Naive thymus-derived CD4-positive, alpha-beta T cell (primary cell): Measurements from ENCODE around the gene C1orf167. TPM values are rescaled to one million over a fixed set of nuclear protein-coding genes. Genes with fewer than 3 reads are reported as not detected.
A peak's percentile ranks its signal among the peaks of the same experiment; 100 is the strongest.

Experiments used
- ATAC-seq: fragments of 150-1000 bp; cut with Tn5 transposase; 2 replicates; pipeline ENCODE4 v1.10.0; 2021; ENCODE audit warnings: mild to moderate bottlenecking, moderate library complexity
- CTCF ChIA-PET: fragments of 350-600 bp; sonication (Branson Sonifier 250); formaldehyde crosslinking; loops from one replicate; lab custom pipeline; 2021; ENCODE audit warnings: antibody characterized with exemption; lab: Charles Lee
- POLR2A ChIA-PET: fragments of 350-600 bp; sonication (Branson Sonifier 250); formaldehyde crosslinking; loops from one replicate; lab custom pipeline; 2021; ENCODE audit warnings: antibody characterized with exemption, inconsistent platforms; lab: Charles Lee
- DNase-seq, 9 donors: peaks; one replicate each; pipeline versions ENCODE4 v3.0.0 to v3.0.0-alpha.2; 2020 to 2022; ENCODE audit warnings: mixed read lengths in 1 of 9
- H3K27ac ChIP-seq: one replicate; pipeline ENCODE4 v1.7.0; 2013; ENCODE audit warnings: mild to moderate bottlenecking, low read depth, low read length, moderate library complexity
- H3K27me3 ChIP-seq, 2 donors: one replicate each; pipeline ENCODE4 v1.7.0; 2013; ENCODE audit warnings: low read length in 2 of 2, mild to moderate bottlenecking in 2 of 2, moderate library complexity in 2 of 2; ENCODE audit not compliant: control insufficient read depth in 2 of 2, insufficient read depth in 2 of 2
- H3K36me3 ChIP-seq, 3 experiments: 1 replicate in 2 of 3; 2 replicates in 1 of 3; pipeline ENCODE4 v1.7.0; 2013; ENCODE audit warnings: low read length in 3 of 3, mild to moderate bottlenecking in 3 of 3, moderate library complexity in 1 of 3; ENCODE audit not compliant: insufficient read depth in 3 of 3, control insufficient read depth in 2 of 3
- H3K4me1 ChIP-seq, 2 donors: one replicate each; pipeline ENCODE4 v1.7.0; 2013; ENCODE audit warnings: low read length in 2 of 2, mild to moderate bottlenecking in 2 of 2, moderate library complexity in 1 of 2; ENCODE audit not compliant: control insufficient read depth in 2 of 2, insufficient read depth in 2 of 2
- H3K4me3 ChIP-seq: 2 replicates; pipeline ENCODE4 v1.7.0; 2013; ENCODE audit warnings: mild to moderate bottlenecking, low read length
- H3K9me3 ChIP-seq, 3 experiments: 1 replicate in 2 of 3; 2 replicates in 1 of 3; pipeline ENCODE4 v1.7.0; 2013; ENCODE audit warnings: low read length in 3 of 3; ENCODE audit not compliant: control insufficient read depth in 2 of 3
- H3K27ac Mint-ChIP-seq, 9 donors: one replicate each; pipeline ENCODE4 v1.8.0; 2020 to 2022; ENCODE audit warnings: mixed read lengths in 9 of 9, mild to moderate bottlenecking in 8 of 9, moderate library complexity in 5 of 9, inconsistent platforms in 2 of 9
- H3K27me3 Mint-ChIP-seq, 5 donors: one replicate each; pipeline ENCODE4 v1.8.0; 2021 to 2022; ENCODE audit warnings: mixed read lengths in 5 of 5, mild to moderate bottlenecking in 1 of 5
- H3K36me3 Mint-ChIP-seq, 5 donors: one replicate each; pipeline ENCODE4 v1.8.0; 2020 to 2022; ENCODE audit warnings: mixed read lengths in 5 of 5, mild to moderate bottlenecking in 3 of 5, inconsistent platforms in 1 of 5
- H3K4me1 Mint-ChIP-seq, 7 donors: one replicate each; pipeline ENCODE4 v1.8.0; 2020 to 2022; ENCODE audit warnings: mixed read lengths in 7 of 7, mild to moderate bottlenecking in 3 of 7, inconsistent platforms in 1 of 7
- H3K4me3 Mint-ChIP-seq, 10 donors: one replicate each; pipeline ENCODE4 v1.8.0; 2020 to 2022; ENCODE audit warnings: mild to moderate bottlenecking in 10 of 10, mixed read lengths in 10 of 10, moderate library complexity in 6 of 10, inconsistent platforms in 2 of 10
- H3K9me3 Mint-ChIP-seq, 11 donors: one replicate each; pipeline ENCODE4 v1.8.0; 2020 to 2022; ENCODE audit warnings: mixed read lengths in 11 of 11, mild to moderate bottlenecking in 4 of 11, inconsistent platforms in 1 of 11, moderate library complexity in 1 of 11
- intact Hi-C, 2 donors: fragments of 100-400 bp; cut with micrococcal nuclease; formaldehyde crosslinking; loops; one replicate each; pipeline ENCODE4 v1.15.1; 2023
- polyA plus RNA-seq, 2 donors: library from polyadenylated mRNA; unstranded; fragments of 300-500 nt; fragmentation: Illumina TruSeq; gene quantifications; one replicate each; pipeline ENCODE4 v1.2.3, GENCODE V29; 2021
- total RNA-seq, 6 experiments: library from RNA in 5 of 6; stranded (reverse) in 5 of 6; gene quantifications; 1 replicate in 5 of 6; 2 replicates in 1 of 6; pipeline ENCODE4 v1.2.3 and lab custom pipeline; 2021 to 2026

The C1orf167 gene
- total and polyA plus RNA-seq, 7 experiments from 2014 or later: 0.13 to 0.45 TPM; not detected in 5

DNA sequence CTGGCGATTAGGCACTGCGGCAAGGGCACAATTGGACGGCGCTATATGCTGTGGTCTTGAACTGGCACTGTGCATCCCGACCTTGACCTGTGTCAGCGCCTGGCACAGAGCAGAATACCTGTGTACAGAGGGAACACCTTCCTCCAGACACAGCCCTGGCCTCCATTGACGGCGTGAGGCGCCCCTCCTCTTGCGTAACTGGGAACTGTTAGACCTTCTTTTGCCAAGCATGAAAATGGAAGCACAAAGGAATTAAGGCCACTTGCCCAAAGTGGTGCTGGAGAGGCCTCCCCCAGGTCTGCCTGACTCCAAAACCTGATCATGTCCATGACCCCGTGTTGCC, 32.9 kb upstream of the C1orf167 start:
- Histone ChIP-seq H3K27me3 (no peaks in the 10 kb centered on the region), H3K4me3 (no peak overlapping the region), H3K27ac (no peak overlapping the region), H3K36me3 (no peaks in the 10 kb centered on the region), H3K4me1 (peaks cover 25 to 38% of the 10 kb centered on the region in 2 donors), H3K9me3 (no peaks in the 10 kb centered on the region)
- Mint-ChIP-seq H3K27me3 (no peaks in the 10 kb centered on the region), H3K4me1 (peaks cover 27 to 66% (median 49%) of the 10 kb centered on the region in 7 donors), H3K27ac (peak overlapping the region in 1 of 9 donors; percentile 12), H3K9me3 (no peaks in the 10 kb centered on the region), H3K4me3 (peak overlapping the region in 3 of 10 donors; percentile 81 to 95 (median 90)), H3K36me3 (no peaks in the 10 kb centered on the region)
- no peak for ATAC-seq
- ChIA-PET CTCF (no interaction called here), POLR2A (interaction anchor here (4.8 kb wide), 1 partner anchor 10 kb away, joined by 37 read pairs; no protein-coding TSS in a partner anchor)
- DNase-seq: no peak
- intact Hi-C loops: no loop called here

DNA sequence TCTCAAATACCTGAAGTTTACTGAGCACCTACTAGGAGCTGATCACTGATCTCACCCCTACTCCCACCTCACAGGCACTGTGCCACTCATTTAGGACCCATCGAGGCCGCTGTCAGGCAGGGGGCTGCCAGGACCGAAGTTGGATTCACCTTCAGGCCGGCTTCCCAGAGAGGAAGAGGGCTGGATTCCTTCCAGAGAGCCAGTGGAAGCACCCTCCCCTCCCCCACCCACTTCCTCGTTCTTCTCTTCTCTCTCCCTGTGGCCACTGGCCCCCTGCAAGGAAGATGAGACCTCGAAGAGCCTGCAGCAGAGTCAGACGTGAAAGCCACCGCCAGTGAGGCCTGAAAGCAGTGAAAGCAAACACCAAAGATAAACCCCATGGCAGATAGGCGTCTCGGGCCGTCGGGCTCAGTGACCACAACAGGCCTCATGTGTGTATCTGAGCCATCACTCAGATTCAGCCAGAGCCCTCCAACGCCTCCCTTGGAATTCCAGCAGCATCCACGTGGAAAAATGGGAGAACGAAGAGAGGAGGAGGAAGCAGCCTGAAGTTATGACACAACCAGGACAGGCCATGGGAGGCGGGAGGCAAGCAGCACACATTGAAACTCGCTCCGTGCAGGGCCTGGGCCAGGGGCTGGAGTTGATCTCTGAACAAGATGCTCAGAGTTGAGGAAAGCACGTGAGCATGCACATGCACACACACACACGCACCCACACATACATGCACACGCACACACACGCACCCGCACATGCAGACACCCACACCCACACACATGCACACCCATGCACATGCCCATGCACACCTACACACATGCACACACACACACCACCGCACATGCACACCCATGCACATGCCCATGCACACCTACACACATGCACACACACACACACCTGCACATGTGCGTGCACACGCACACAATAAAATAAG, 32.2 kb upstream of the C1orf167 start:
- Mint-ChIP-seq H3K9me3 (peaks cover 0 to 1% (median 0%) of the 10 kb centered on the region in 11 donors), H3K27ac (peak overlapping the region; percentile 75 to 97 (median 92)), H3K4me3 (peak overlapping the region; percentile 81 to 97 (median 91)), H3K36me3 (no peaks in the 10 kb centered on the region), H3K27me3 (no peaks in the 10 kb centered on the region), H3K4me1 (peaks cover 27 to 65% (median 52%) of the 10 kb centered on the region in 7 donors)
- Histone ChIP-seq H3K9me3 (no peaks in the 10 kb centered on the region), H3K4me3 (peak overlapping the region; percentile 48), H3K27me3 (no peaks in the 10 kb centered on the region), H3K27ac (peak overlapping the region; percentile 62), H3K4me1 (peaks cover 25 to 38% of the 10 kb centered on the region in 2 donors), H3K36me3 (no peaks in the 10 kb centered on the region)
- ATAC-seq (peak; percentile 52), DNase-seq (no peak)
- intact Hi-C loops: loop anchor here (1.0 to 10.0 kb wide), 6 partner anchors 10 to 1695 kb away; partner anchors contain the start of genes DFFA (in 1 of the 2), DISP3 (in 1 of the 2), MAD2L2 (in 1 of the 2) and MTOR (in 1 of the 2)
- CTCF ChIA-PET: interaction anchor here (1.0 kb wide), 2 partner anchors 10 to 77 kb away, joined by 4 read pairs; partner anchors contain the start of gene CLCN6
- POLR2A ChIA-PET: interaction anchor here (0.8 to 4.8 kb wide), 5 partner anchors 10 to 467 kb away, joined by 3 to 37 read pairs (median 5); no protein-coding TSS in a partner anchor

GRCh38 chr1:11730429-11730891, 31.5 kb upstream of the C1orf167 start:
- DNase-seq: peak in 7 of 9 donors; percentile 47 to 63 (median 56)
- peak; percentile 91 for ATAC-seq
- H3K4me1 Mint-ChIP-seq: peaks cover 30 to 64% (median 51%) of the 10 kb centered on the region in 7 donors

GRCh38 chr1:11731691-11732283, 30.2 kb upstream of the C1orf167 start:
- intact Hi-C loops: loop anchor here (5.0 to 10.0 kb wide), 4 partner anchors 257 to 1697 kb away; partner anchors contain the start of genes DFFA (in 1 of the 2), DISP3 (in 1 of the 2), MTOR (in 1 of the 2) and PEX14 (in 1 of the 2)
- no peaks in the 10 kb centered on the region for H3K27me3 ChIP-seq
- peaks cover 27 to 45% of the 10 kb centered on the region in 2 donors for H3K4me1 ChIP-seq
- H3K4me1 Mint-ChIP-seq: peaks cover 30 to 63% (median 51%) of the 10 kb centered on the region in 7 donors
- H3K27me3 Mint-ChIP-seq: no peaks in the 10 kb centered on the region
- peaks cover 0 to 1% (median 0%) of the 10 kb centered on the region in 11 donors for H3K9me3 Mint-ChIP-seq
- no peaks in the 10 kb centered on the region for H3K36me3 Mint-ChIP-seq
- ATAC-seq (no peak), DNase-seq (peak in 2 of 9 donors; percentile 18 to 55)
- H3K27ac ChIP-seq: peak overlapping the region; percentile 62
- POLR2A ChIA-PET: interaction anchor here (1.2 to 4.8 kb wide), 4 partner anchors 12 to 177 kb away, joined by 4 to 37 read pairs (median 6); no protein-coding TSS in a partner anchor
- H3K9me3 ChIP-seq: no peaks in the 10 kb centered on the region
- peak overlapping the region; percentile 81 to 97 (median 91) for H3K4me3 Mint-ChIP-seq
- H3K27ac Mint-ChIP-seq: peak overlapping the region; percentile 81 to 97 (median 94)
- peak overlapping the region; percentile 12 for H3K4me3 ChIP-seq
- peaks cover 0 to 4% (median 0%) of the 10 kb centered on the region in 3 experiments for H3K36me3 ChIP-seq
- CTCF ChIA-PET: interaction anchor here (0.6 to 1.4 kb wide), 5 partner anchors 12 to 437 kb away, joined by 3 to 4 read pairs (median 3); no protein-coding TSS in a partner anchor

More at GRCh38 chr1:11730429-11730891, 31.5 kb upstream of the C1orf167 start:
- POLR2A ChIA-PET: interaction anchor here (0.8 to 4.8 kb wide), 7 partner anchors 11 to 468 kb away, joined by 3 to 37 read pairs (median 5); no protein-coding TSS in a partner anchor
- Mint-ChIP-seq H3K36me3 (no peaks in the 10 kb centered on the region), H3K27ac (peak overlapping the region; percentile 75 to 97 (median 92)), H3K4me3 (peak overlapping the region; percentile 81 to 97 (median 91)), H3K9me3 (peaks cover 0 to 1% (median 0%) of the 10 kb centered on the region in 11 donors), H3K27me3 (no peaks in the 10 kb centered on the region)
- intact Hi-C loops: loop anchor here (1.0 to 10.0 kb wide), 6 partner anchors 11 to 1696 kb away; partner anchors contain the start of genes DFFA (in 1 of the 2), DISP3 (in 1 of the 2), MAD2L2 (in 1 of the 2) and MTOR (in 1 of the 2)
- Histone ChIP-seq H3K4me3 (peak overlapping the region; percentile 48), H3K27ac (peak overlapping the region; percentile 62), H3K36me3 (no peaks in the 10 kb centered on the region), H3K9me3 (no peaks in the 10 kb centered on the region), H3K27me3 (no peaks in the 10 kb centered on the region), H3K4me1 (peaks cover 25 to 40% of the 10 kb centered on the region in 2 donors)
- CTCF ChIA-PET: interaction anchor here (0.6 to 1.0 kb wide), 4 partner anchors 11 to 591 kb away, joined by 3 to 4 read pairs (median 4); partner anchors contain the start of gene CLCN6

DNA sequence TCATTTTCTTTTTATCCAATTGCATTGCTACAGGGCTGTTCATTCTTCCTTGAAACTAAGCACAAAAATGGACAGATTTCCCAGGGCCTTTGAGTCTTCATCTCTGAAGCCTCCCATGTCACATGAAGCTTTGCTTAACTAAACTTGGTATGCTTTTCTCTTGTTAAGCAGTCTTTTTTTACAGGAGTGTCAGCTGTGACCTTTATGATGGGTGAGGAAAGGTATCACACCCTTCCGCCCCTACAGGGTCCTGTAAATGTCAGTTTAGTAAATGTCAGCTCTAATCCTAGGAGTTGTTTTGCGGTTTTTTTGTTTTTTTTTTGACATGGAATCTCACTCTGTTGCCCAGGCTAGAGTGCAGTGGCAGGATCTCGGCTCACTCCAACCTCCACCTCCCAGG, 28.7 kb upstream of the C1orf167 start:
- peak overlapping the region in 8 of 10 donors; percentile 14 to 90 (median 36) for H3K4me3 Mint-ChIP-seq
- DNase-seq: no peak

More for the DNA sequence above, 28.7 kb upstream of the C1orf167 start:
- no peaks in the 10 kb centered on the region for H3K27me3 Mint-ChIP-seq
- peak overlapping the region in 8 of 9 donors; percentile 17 to 97 (median 86) for H3K27ac Mint-ChIP-seq
- Histone ChIP-seq H3K4me1 (peaks cover 39 to 57% of the 10 kb centered on the region in 2 donors), H3K9me3 (no peaks in the 10 kb centered on the region), H3K27ac (no peak overlapping the region), H3K27me3 (no peaks in the 10 kb centered on the region), H3K4me3 (no peak overlapping the region), H3K36me3 (peaks cover 0 to 4% (median 0%) of the 10 kb centered on the region in 3 experiments)
- CTCF ChIA-PET: no interaction called here
- intact Hi-C loops: loop anchor here (5.0 to 10.0 kb wide), 4 partner anchors 259 to 1699 kb away; partner anchors contain the start of genes DFFA (in 1 of the 2), DISP3 (in 1 of the 2), MTOR (in 1 of the 2) and PEX14 (in 1 of the 2)
- H3K4me1 Mint-ChIP-seq: peaks cover 40 to 76% (median 67%) of the 10 kb centered on the region in 7 donors
- POLR2A ChIA-PET: interaction anchor here (1.1 to 4.8 kb wide), 2 partner anchors 14 to 73 kb away, joined by 4 to 37 read pairs; partner anchors contain the start of genes CLCN6 and MTHFR
- no peak for ATAC-seq
- H3K9me3 Mint-ChIP-seq: peaks cover 0 to 1% (median 0%) of the 10 kb centered on the region in 11 donors
- H3K36me3 Mint-ChIP-seq: peaks cover 0 to 6% (median 0%) of the 10 kb centered on the region in 5 donors
